ENCODE results near the gene CALR3.

- TF ChIP-seq POLR2A (IDR thresholded peaks at IDR 0.05) (no peak), CTCF (IDR thresholded peaks at IDR 0.05 in 4 of 5, conservative IDR thresholded peaks at IDR 0.05 in 1 of 5) (no peak)
Measured at GRCh38 chr19:16497042-16497441, 1.1 kb upstream of the CALR3 start.

Measured in gastrocnemius medialis (tissue), 4 donors.